SIG-M5 treated with dmso at 0.1 percent for 504 hours (cell line): ENCODE data around the gene ATP6V1D.
"Not testable (repeated sequence)": the region's sequence is repeated elsewhere in the genome, so short reads cannot be mapped to it uniquely, and the experiment has no call there.

ENCODE experiments used
- DNase-seq: peaks from one replicate; lab custom pipeline; 2025; ENCODE audit not compliant: unreplicated experiment; lab: John Stamatoyannopoulos, UW

ATP6V1D gene

GRCh38 chr14:67359775-67360469 is at the start of gene ATP6V1D, which contains the start of gene EIF2S1:
Gene ATP6V1D (minus strand): TSS chr14:67359804. CDS start chr14:67359698, 106 bp downstream.
Gene EIF2S1 (plus strand): TSS chr14:67360328. CDS start chr14:67364768, 4,440 bp downstream.
- peak; percentile 96 for DNase-seq

GRCh38 chr14:67408122-67408801 is 48.7 kb upstream of the ATP6V1D start:
- DNase-seq, result not testable (repeated sequence)

- DNase-seq, result no peak
Observed at GRCh38 chr14:67405771-67406170, 46.2 kb upstream of the ATP6V1D start.

GRCh38 chr14:67400434-67400833 is 40.8 kb upstream of the ATP6V1D start:
- DNase-seq, result no peak

- DNase-seq, result no peak
Observed at GRCh38 chr14:67397536-67397935, 37.9 kb upstream of the ATP6V1D start.

GRCh38 chr14:67396381-67396970 is 36.9 kb upstream of the ATP6V1D start:
- no peak for DNase-seq

GRCh38 chr14:67395876-67396189 is 36.2 kb upstream of the ATP6V1D start:
- no peak for DNase-seq

GRCh38 chr14:67395086-67395875 is 35.7 kb upstream of the ATP6V1D start:
- no peak for DNase-seq

- no peak for DNase-seq
Observed at GRCh38 chr14:67393689-67394088, 34.1 kb upstream of the ATP6V1D start.

- DNase-seq, result no peak
Observed at GRCh38 chr14:67392800-67393199, 33.2 kb upstream of the ATP6V1D start.

- no peak for DNase-seq
Observed at GRCh38 chr14:67392123-67392522, 32.5 kb upstream of the ATP6V1D start.

GRCh38 chr14:67391268-67391667 is 31.7 kb upstream of the ATP6V1D start:
- DNase-seq, result no peak

GRCh38 chr14:67389811-67390534 is 30.4 kb upstream of the ATP6V1D start:
- DNase-seq, result no peak

GRCh38 chr14:67389275-67389674 is 29.7 kb upstream of the ATP6V1D start:
- no peak for DNase-seq

- no peak for DNase-seq
Observed at GRCh38 chr14:67387195-67387594, 27.6 kb upstream of the ATP6V1D start.

- no peak for DNase-seq
Observed at GRCh38 chr14:67385618-67386017, 26.0 kb upstream of the ATP6V1D start.

GRCh38 chr14:67385120-67385519 is 25.5 kb upstream of the ATP6V1D start:
- DNase-seq, result no peak

- no peak for DNase-seq
Observed at GRCh38 chr14:67377916-67378315, 18.3 kb upstream of the ATP6V1D start.

GRCh38 chr14:67373347-67373746 is 13.7 kb upstream of the ATP6V1D start:
- no peak for DNase-seq

- DNase-seq, result no peak
Observed at GRCh38 chr14:67372833-67373232, 13.2 kb upstream of the ATP6V1D start.
